Ovary (tissue), 3 donors: ENCODE data around the gene TTC39A.

Source experiments
- CTCF ChIP-seq, 3 donors: fragments of 450-650 bp in 2 of 3; fragments of 200-600 bp in 1 of 3; IDR thresholded peaks; one replicate each; pipeline versions ENCODE4 v1.5.1 to v1.8.0; 2016 to 2022; ENCODE audit warnings: antibody characterized with exemption in 3 of 3, mild to moderate bottlenecking in 1 of 3
- EP300 ChIP-seq: sonication (generic); formaldehyde crosslinking; IDR thresholded peaks from one replicate; pipeline ENCODE4 v1.6.1; 2017; ENCODE audit warnings: antibody characterized with exemption
- donor health status: DM: no; HTN: no; CAD: no.

GRCh38 chr1:51326839-51327238, 3.5 kb downstream of the TTC39A start:
- TF ChIP-seq CTCF (IDR thresholded peaks at IDR 0.05), result no peak
- TF ChIP-seq EP300, result no peak
